ENCODE data around the gene APELA. TPM values are rescaled to one million over a fixed set of nuclear protein-coding genes. Genes with fewer than 3 reads are reported as not detected.
"Not testable (repeated sequence)": the region's sequence is repeated elsewhere in the genome, so short reads cannot be mapped to it uniquely, and the experiment has no call there.

APELA gene
- total RNA-seq, 6 donors from 2014 or later: 0.23 to 0.34 TPM; not detected in 4

DNA sequence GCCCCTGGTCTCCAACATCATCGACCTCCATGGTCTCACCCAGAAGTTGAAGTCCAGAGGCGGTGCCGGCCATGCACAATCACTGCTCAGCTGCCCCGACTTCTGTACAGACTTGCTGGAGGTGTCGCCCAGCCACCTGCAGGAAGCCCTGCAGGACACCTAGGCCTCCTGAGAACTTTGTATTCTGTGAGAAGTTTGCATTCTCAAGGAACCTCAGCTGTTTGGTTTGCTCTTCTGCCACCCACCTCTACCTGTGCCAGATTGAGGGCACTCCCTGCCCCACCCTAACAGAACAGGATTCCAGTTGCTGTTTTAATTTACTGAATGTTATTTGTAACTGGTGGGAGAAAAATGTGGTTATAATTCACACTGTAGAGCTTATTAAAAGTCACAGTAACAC lies 53.7 kb downstream of the APELA start:
- Histone ChIP-seq H3K9me3 (no peaks in the 10 kb centered on the region), H3K4me3 (no peak overlapping the region), H3K27me3 (no peaks in the 10 kb centered on the region), H3K36me3 (no peaks in the 10 kb centered on the region), H3K4me1 (no peaks in the 10 kb centered on the region), H3K27ac (no peak overlapping the region)
- ATAC-seq (ENCODE audit: low FRiP score in 2 of 2): no peak
- peak in 1 of 2 donors; percentile 37 for DNase-seq
- 93 to 96% methylated on average over 4 to 5 of the region's 5 CpGs for WGBS, 2 donors
- no peak for TF ChIP-seq POLR2AphosphoS5 (IDR thresholded peaks at IDR 0.05)
- TF ChIP-seq, protein P1, sequence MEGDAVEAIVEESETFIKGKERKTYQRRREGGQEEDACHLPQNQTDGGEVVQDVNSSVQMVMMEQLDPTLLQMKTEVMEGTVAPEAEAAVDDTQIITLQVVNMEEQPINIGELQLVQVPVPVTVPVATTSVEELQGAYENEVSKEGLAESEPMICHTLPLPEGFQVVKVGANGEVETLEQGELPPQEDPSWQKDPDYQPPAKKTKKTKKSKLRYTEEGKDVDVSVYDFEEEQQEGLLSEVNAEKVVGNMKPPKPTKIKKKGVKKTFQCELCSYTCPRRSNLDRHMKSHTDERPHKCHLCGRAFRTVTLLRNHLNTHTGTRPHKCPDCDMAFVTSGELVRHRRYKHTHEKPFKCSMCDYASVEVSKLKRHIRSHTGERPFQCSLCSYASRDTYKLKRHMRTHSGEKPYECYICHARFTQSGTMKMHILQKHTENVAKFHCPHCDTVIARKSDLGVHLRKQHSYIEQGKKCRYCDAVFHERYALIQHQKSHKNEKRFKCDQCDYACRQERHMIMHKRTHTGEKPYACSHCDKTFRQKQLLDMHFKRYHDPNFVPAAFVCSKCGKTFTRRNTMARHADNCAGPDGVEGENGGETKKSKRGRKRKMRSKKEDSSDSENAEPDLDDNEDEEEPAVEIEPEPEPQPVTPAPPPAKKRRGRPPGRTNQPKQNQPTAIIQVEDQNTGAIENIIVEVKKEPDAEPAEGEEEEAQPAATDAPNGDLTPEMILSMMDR (IDR thresholded peaks at IDR 0.05): no peak
- no peak for TF ChIP-seq POLR2A (IDR thresholded peaks at IDR 0.05)
- TF ChIP-seq EP300 (IDR thresholded peaks at IDR 0.05): no peak

DNA sequence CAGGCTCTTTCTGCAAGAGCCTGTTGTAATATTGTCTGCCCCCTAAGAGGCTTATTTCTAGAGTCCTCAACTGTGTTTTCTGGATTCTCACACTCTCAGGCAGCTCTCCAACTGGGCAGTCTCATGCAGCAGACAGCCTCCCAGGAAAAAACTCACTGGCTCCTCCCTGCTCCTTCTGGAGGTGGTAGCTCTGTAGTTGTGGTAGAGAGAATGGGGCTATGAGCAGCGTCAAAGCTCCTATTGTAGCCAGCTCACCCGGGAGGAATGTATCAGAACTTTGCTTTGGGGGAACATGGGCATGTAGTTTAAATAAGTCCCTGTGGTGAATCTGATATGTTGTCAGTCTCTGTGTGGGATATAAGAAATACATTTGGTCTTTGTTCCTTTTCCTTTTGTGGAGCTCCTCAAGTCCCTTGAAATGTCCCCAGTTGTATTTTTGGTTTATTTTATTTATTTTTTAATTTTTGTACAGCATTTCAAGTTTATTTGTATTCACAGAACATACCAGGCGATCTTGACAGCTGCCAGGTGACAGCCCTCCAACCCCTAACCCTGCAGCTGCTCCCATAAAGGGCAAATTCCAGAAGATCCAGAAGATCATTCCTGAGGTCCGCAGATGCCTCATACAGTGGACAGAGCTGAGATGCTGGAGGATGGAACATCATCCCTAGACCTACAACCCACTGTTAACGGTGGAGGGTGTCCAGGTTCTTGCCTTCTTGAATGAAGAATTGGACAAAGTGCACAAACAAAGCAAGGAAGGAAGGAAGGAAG lies 54.8 kb downstream of the APELA start:
- no peaks in the 10 kb centered on the region for H3K27me3 ChIP-seq
- H3K4me3 ChIP-seq: no peak overlapping the region
- no peak for DNase-seq
- no peaks in the 10 kb centered on the region for H3K9me3 ChIP-seq
- TF ChIP-seq EP300 (IDR thresholded peaks at IDR 0.05) (no peak), POLR2AphosphoS5 (IDR thresholded peaks at IDR 0.05) (no peak), POLR2A (IDR thresholded peaks at IDR 0.05) (no peak)
- TF ChIP-seq, protein P1 (IDR thresholded peaks at IDR 0.05): no peak
- no peak overlapping the region for H3K27ac ChIP-seq
- H3K36me3 ChIP-seq: no peaks in the 10 kb centered on the region
- WGBS, 2 donors: 76 to 81% methylated on average over 5 of the region's 5 CpGs
- ATAC-seq (ENCODE audit: low FRiP score in 2 of 2): peak in 1 of 2 donors; percentile 10
- H3K4me1 ChIP-seq: no peaks in the 10 kb centered on the region

DNA sequence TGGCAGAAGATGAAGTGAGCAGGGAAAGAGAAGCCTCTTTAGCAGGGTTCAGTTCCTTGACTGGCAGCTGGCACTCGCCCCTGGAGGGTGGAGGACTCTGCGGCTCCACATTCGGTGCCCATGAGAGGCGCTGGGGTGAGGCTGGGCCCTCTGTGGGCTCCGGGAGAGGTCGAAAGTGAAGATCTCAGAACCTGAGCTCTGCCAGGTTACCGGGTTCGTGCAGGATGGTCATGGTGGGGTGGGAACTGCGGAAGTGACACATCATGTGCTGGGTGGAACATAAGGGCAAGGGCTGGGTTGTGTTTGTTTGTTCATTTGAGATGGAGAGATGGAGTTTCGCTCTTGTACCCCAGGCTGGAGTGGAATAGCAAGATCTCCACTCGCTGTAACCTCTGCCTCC lies 56.3 kb downstream of the APELA start:
- 95 to 100% methylated on average over 8 to 10 of the region's 11 CpGs for WGBS, 2 donors
- no peaks in the 10 kb centered on the region for H3K36me3 ChIP-seq
- ATAC-seq (ENCODE audit: low FRiP score in 2 of 2) (peak in 1 of 2 donors; percentile 32), DNase-seq (peak in 1 of 2 donors; percentile 45)
- no peaks in the 10 kb centered on the region for H3K27me3 ChIP-seq
- H3K4me3 ChIP-seq: no peak overlapping the region
- no peaks in the 10 kb centered on the region for H3K4me1 ChIP-seq
- TF ChIP-seq EP300 (IDR thresholded peaks at IDR 0.05) (no peak), POLR2AphosphoS5 (IDR thresholded peaks at IDR 0.05) (no peak), POLR2A (IDR thresholded peaks at IDR 0.05) (no peak)
- TF ChIP-seq, protein P1 (IDR thresholded peaks at IDR 0.05): no peak
- no peak overlapping the region for H3K27ac ChIP-seq
- H3K9me3 ChIP-seq: no peaks in the 10 kb centered on the region

DNA sequence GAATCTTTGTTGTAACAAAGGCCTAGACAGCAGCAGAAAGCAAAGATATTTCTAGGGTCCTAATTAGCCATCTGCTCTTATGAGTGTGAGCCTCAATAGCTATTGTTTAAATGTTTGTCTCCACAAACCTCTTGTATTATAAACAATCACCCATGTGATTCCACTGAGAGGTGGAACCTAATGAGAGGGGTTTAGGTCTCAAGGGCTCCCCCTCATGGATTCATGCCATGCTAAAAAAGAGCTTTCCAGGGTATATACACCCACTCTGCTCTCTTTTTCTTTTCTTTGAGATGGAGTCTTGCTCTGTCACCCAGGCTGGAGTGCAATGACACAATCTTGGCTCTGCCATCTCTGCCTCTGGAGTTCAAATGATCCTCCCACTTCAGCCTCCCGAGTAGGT lies 58.4 kb downstream of the APELA start:
- TF ChIP-seq POLR2A (IDR thresholded peaks at IDR 0.05) (no peak), POLR2AphosphoS5 (IDR thresholded peaks at IDR 0.05) (no peak), EP300 (IDR thresholded peaks at IDR 0.05) (no peak)
- TF ChIP-seq, protein P1 (IDR thresholded peaks at IDR 0.05): no peak
- Histone ChIP-seq H3K27ac (no peak overlapping the region), H3K4me1 (no peaks in the 10 kb centered on the region), H3K27me3 (no peaks in the 10 kb centered on the region), H3K9me3 (no peaks in the 10 kb centered on the region), H3K4me3 (no peak overlapping the region), H3K36me3 (no peaks in the 10 kb centered on the region)
- DNase-seq (no peak), ATAC-seq (ENCODE audit: low FRiP score in 2 of 2) (no peak)
- WGBS, 2 donors: 67 to 69% methylated on average over 1 of the region's 1 CpG

DNA sequence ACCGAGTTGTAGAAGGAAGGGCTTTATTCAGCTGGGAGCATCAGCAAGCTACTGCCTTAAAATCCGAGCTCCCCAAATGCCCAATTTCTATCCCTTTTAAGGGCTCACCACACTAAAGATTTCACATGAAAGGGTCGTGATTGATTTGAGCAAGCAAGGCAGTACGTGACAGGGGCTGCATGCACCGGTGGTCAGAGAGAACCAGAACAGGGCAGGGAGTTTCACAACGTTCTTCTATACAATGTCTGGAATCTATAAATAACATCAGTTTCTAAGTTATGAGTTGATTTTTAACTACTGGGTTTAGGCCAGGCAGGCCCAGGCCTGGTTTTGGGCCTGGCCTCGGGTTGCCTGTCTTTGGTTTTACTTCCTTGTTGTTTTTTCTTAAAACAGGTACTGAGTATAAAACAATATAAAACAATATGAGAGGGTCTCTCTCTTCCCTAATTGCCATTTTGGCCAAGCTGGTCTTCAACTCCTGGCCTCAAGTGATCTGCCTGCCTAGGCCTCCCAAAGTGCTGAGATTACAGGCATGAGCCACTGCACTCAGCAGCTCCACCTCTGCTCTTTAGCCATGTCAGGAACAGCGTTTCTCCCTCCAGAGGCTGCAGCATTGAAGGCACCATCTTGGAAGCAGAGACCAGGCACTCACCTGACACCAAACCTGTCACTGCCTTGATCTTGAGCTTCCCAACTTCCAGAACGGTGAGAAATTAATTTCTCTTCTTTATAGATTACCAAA lies 59.1 kb downstream of the APELA start:
- not testable (repeated sequence) for H3K36me3 ChIP-seq; H3K4me1 ChIP-seq; H3K27ac ChIP-seq; DNase-seq; H3K4me3 ChIP-seq; H3K9me3 ChIP-seq; ATAC-seq (ENCODE audit: low FRiP score in 2 of 2); H3K27me3 ChIP-seq
- WGBS, 2 donors: 72 to 82% methylated on average over 9 of the region's 9 CpGs

Data from upper lobe of left lung (tissue), 6 donors.